GM23338 (cell line): ENCODE measurements around the gene EXD3.

Experiments
- CREB1 ChIP-seq: fragments of 250-450 bp; sonication (Bioruptor Pico); IDR thresholded peaks from 2 replicates; pipeline ENCODE4 v1.5.0; 2020; ENCODE audit warnings: low read depth, mild to moderate bottlenecking, moderate library complexity
- EZH2 ChIP-seq: fragments of 200-600 bp; sonication (generic); IDR thresholded peaks from one replicate; pipeline ENCODE4 v1.8.0; 2017; ENCODE audit warnings: antibody characterized with exemption, mild to moderate bottlenecking, low read depth; ENCODE audit not compliant: unreplicated experiment
- EZH2phosphoT487 ChIP-seq: fragments of 200-600 bp; sonication (generic); IDR thresholded peaks from one replicate; pipeline ENCODE4 v1.8.1; 2018; ENCODE audit warnings: antibody characterized with exemption; ENCODE audit not compliant: unreplicated experiment
- NANOG ChIP-seq: IDR thresholded peaks from 2 replicates; pipeline ENCODE4 v1.6.1; 2016; ENCODE audit warnings: antibody characterized with exemption, borderline replicate concordance
- POLR2AphosphoS5 ChIP-seq: IDR thresholded peaks from 2 replicates; pipeline ENCODE4 v1.6.1; 2016; ENCODE audit warnings: antibody characterized with exemption, low read depth
- TF ChIP-seq, protein P1 (sequence below): IDR thresholded peaks from one replicate; pipeline ENCODE4 v1.6.1; 2018; ENCODE audit warnings: antibody characterized with exemption; ENCODE audit not compliant: unreplicated experiment
- TF ChIP-seq, protein P2 (sequence below), 2 experiments: fragments of 200-600 bp in 1 of 2; sonication (generic) in 1 of 2; conservative IDR thresholded peaks; 2 replicates each; pipeline versions ENCODE4 v1.5.1 to v1.6.1; 2016 to 2017; ENCODE audit warnings: antibody characterized with exemption in 2 of 2, low read depth in 2 of 2, mild to moderate bottlenecking in 2 of 2, moderate library complexity in 1 of 2

DNA sequence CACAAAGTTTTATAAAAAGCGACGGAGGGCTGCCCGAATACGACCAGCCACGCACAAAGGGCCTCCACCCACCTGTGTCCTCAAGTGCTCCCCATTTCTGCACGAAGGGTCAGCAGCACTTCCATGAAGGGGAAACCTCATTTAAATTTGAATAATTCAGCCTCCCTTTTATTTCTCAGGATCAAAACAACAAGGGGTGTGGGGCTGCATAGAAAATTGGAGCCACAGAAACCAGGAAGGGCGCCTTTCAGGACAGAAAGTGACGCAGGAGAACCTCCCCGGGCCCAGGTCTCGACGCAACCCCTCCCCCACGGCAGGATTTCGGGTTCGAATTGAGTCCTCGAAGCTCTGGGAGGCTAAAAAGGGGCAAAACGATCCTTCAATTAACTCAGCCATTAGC lies 123.0 kb downstream of the EXD3 start:
- TF ChIP-seq POLR2AphosphoS5 (no peak), CREB1 (peak; percentile 61), NANOG (no peak), EZH2phosphoT487 (no peak), EZH2 (no peak)
- TF ChIP-seq, protein P1, sequence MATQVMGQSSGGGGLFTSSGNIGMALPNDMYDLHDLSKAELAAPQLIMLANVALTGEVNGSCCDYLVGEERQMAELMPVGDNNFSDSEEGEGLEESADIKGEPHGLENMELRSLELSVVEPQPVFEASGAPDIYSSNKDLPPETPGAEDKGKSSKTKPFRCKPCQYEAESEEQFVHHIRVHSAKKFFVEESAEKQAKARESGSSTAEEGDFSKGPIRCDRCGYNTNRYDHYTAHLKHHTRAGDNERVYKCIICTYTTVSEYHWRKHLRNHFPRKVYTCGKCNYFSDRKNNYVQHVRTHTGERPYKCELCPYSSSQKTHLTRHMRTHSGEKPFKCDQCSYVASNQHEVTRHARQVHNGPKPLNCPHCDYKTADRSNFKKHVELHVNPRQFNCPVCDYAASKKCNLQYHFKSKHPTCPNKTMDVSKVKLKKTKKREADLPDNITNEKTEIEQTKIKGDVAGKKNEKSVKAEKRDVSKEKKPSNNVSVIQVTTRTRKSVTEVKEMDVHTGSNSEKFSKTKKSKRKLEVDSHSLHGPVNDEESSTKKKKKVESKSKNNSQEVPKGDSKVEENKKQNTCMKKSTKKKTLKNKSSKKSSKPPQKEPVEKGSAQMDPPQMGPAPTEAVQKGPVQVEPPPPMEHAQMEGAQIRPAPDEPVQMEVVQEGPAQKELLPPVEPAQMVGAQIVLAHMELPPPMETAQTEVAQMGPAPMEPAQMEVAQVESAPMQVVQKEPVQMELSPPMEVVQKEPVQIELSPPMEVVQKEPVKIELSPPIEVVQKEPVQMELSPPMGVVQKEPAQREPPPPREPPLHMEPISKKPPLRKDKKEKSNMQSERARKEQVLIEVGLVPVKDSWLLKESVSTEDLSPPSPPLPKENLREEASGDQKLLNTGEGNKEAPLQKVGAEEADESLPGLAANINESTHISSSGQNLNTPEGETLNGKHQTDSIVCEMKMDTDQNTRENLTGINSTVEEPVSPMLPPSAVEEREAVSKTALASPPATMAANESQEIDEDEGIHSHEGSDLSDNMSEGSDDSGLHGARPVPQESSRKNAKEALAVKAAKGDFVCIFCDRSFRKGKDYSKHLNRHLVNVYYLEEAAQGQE = no peak
- TF ChIP-seq, protein P2, sequence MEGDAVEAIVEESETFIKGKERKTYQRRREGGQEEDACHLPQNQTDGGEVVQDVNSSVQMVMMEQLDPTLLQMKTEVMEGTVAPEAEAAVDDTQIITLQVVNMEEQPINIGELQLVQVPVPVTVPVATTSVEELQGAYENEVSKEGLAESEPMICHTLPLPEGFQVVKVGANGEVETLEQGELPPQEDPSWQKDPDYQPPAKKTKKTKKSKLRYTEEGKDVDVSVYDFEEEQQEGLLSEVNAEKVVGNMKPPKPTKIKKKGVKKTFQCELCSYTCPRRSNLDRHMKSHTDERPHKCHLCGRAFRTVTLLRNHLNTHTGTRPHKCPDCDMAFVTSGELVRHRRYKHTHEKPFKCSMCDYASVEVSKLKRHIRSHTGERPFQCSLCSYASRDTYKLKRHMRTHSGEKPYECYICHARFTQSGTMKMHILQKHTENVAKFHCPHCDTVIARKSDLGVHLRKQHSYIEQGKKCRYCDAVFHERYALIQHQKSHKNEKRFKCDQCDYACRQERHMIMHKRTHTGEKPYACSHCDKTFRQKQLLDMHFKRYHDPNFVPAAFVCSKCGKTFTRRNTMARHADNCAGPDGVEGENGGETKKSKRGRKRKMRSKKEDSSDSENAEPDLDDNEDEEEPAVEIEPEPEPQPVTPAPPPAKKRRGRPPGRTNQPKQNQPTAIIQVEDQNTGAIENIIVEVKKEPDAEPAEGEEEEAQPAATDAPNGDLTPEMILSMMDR (conservative IDR thresholded peaks at IDR 0.05; ENCODE audit: low read depth in 2 of 2) = no peak
